Panc1 (cell line): Measurements from ENCODE around the gene C6orf132. TPM values are rescaled to one million over a fixed set of nuclear protein-coding genes. Genes with fewer than 3 reads are reported as not detected.

Experiments
- ATAC-seq: fragments of 200-7000 bp; cut with Tn5 transposase; 2 replicates; pipeline ENCODE4 v1.9.1; 2020; ENCODE audit warnings: mild to moderate bottlenecking, moderate library complexity
- BruUV-seq: library from RNA; stranded (reverse); fragments of 400-500 nt; replicated peaks from 2 replicates; lab custom pipeline; 2021; lab: Mats Ljungman, UMichigan
- CTCF ChIA-PET: fragments of 300-600 bp; sonication (Branson Sonifier 250); formaldehyde crosslinking; loops from one replicate; lab custom pipeline; 2022; ENCODE audit warnings: antibody characterized with exemption; lab: Charles Lee
- POLR2A ChIA-PET: fragments of 300-600 bp; sonication (Branson Sonifier 250); formaldehyde crosslinking; loops from one replicate; lab custom pipeline; 2022; ENCODE audit warnings: antibody characterized with exemption; lab: Charles Lee
- DNase-seq: peaks from one replicate; pipeline ENCODE4 v3.0.0-alpha.2; 2010; ENCODE audit warnings: low read depth, low spot score
- H3K27ac ChIP-seq: 2 replicates; pipeline ENCODE4 v1.5.1; 2011; ENCODE audit warnings: mild to moderate bottlenecking, low read length, inconsistent platforms
- H3K27me3 ChIP-seq: fragments of 200-500 bp; sonication (Bioruptor generic); 2 replicates; pipeline ENCODE4 v1.6.0; 2014; ENCODE audit warnings: low read length, inconsistent platforms; ENCODE audit not compliant: control insufficient read depth, insufficient read depth
- H3K36me3 ChIP-seq: fragments of 200-500 bp; sonication (Bioruptor generic); 2 replicates; pipeline ENCODE4 v1.5.1; 2014; ENCODE audit warnings: inconsistent platforms, mild to moderate bottlenecking, low read length, moderate library complexity; ENCODE audit not compliant: control insufficient read depth, insufficient read depth
- H3K4me1 ChIP-seq: 2 replicates; pipeline ENCODE4 v1.5.1; 2011; ENCODE audit warnings: inconsistent platforms, mild to moderate bottlenecking, low read length, moderate library complexity; ENCODE audit not compliant: control insufficient read depth, insufficient read depth
- H3K4me3 ChIP-seq, 2 experiments: 2 replicates each; pipeline ENCODE4 v1.5.1; 2011 to 2012; ENCODE audit warnings: low read depth in 2 of 2, low read length in 2 of 2, mild to moderate bottlenecking in 2 of 2, inconsistent platforms in 1 of 2, moderate library complexity in 1 of 2
- H3K9me3 ChIP-seq: fragments of 200-500 bp; sonication (Bioruptor generic); 2 replicates; pipeline ENCODE4 v1.5.1; 2014; ENCODE audit warnings: low read depth, mild to moderate bottlenecking, inconsistent platforms, low read length, moderate library complexity; ENCODE audit not compliant: control insufficient read depth, insufficient read depth
- POLR2AphosphoS5 ChIP-seq: IDR thresholded peaks from 2 replicates; pipeline ENCODE4 v1.6.1; 2012; ENCODE audit warnings: mild to moderate bottlenecking, low read depth, low read length, moderate library complexity
- SIN3A ChIP-seq: IDR thresholded peaks from 2 replicates; pipeline ENCODE4 v1.6.1; 2012; ENCODE audit warnings: low read depth, mild to moderate bottlenecking, low read length, moderate library complexity, borderline replicate concordance; ENCODE audit not compliant: insufficient read depth
- TCF7L2 ChIP-seq: IDR thresholded peaks from 2 replicates; pipeline ENCODE4 v1.6.1; 2011; ENCODE audit warnings: mild to moderate bottlenecking, low read depth, low read length, inconsistent platforms
- in situ Hi-C: cut with HindIII; loops from 2 replicates; pipeline ENCODE4 v1.10.0; 2016; ENCODE audit warnings: low sequenced_read_pairs, low pct_unique_long_range_greater_than_20kb
- intact Hi-C: fragments of 100-400 bp; cut with micrococcal nuclease; formaldehyde crosslinking; loops from one replicate; pipeline ENCODE4 v1.10.0; 2022; ENCODE audit not compliant: unreplicated experiment
- total RNA-seq: library from RNA; stranded (reverse); gene quantifications from one replicate; pipeline ENCODE4 v1.2.1, GENCODE V29; 2021; ENCODE audit not compliant: unreplicated experiment
- TF ChIP-seq, protein P1 (sequence below), 2 experiments: IDR thresholded peaks; 2 replicates each; pipeline ENCODE4 v1.6.1; 2011 to 2012; ENCODE audit warnings: low read depth in 2 of 2, control low read depth in 1 of 2, low read length in 1 of 2, mild to moderate bottlenecking in 1 of 2, moderate library complexity in 1 of 2; ENCODE audit not compliant: insufficient read depth in 1 of 2
- TF ChIP-seq, protein P2 (sequence below): fragments of 450-650 bp; IDR thresholded peaks from 2 replicates; pipeline ENCODE4 v1.5.1; 2017; ENCODE audit warnings: mild to moderate bottlenecking

Gene C6orf132
- total RNA-seq, 1 experiment from 2014 or later: 12.9 TPM

DNA sequence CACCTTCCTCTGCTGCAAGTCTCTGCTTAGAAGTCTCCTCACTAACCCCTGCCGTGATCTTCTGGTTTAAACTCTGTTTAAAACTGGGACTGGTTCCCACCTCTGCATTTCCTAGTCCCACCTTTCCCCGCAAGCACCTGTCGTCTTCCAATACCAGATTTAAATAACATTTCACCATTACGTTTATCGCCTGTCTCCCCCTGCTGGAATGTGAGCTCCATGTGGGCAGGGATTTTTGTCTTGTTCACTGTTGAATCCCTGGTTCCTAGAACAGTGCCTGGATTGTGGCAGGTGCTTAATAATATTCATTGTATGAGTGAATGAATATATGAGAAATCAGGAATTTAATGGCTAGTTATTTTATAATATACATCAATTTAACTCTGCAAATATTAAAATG is 33.4 kb upstream of the C6orf132 start:
- no peaks in the 10 kb centered on the region for H3K27me3 ChIP-seq
- CTCF ChIA-PET: interaction anchor here (0.6 to 0.7 kb wide), 2 partner anchors 81 to 84 kb away, joined by 7 to 9 read pairs; no protein-coding TSS in a partner anchor
- TF ChIP-seq, protein P1, sequence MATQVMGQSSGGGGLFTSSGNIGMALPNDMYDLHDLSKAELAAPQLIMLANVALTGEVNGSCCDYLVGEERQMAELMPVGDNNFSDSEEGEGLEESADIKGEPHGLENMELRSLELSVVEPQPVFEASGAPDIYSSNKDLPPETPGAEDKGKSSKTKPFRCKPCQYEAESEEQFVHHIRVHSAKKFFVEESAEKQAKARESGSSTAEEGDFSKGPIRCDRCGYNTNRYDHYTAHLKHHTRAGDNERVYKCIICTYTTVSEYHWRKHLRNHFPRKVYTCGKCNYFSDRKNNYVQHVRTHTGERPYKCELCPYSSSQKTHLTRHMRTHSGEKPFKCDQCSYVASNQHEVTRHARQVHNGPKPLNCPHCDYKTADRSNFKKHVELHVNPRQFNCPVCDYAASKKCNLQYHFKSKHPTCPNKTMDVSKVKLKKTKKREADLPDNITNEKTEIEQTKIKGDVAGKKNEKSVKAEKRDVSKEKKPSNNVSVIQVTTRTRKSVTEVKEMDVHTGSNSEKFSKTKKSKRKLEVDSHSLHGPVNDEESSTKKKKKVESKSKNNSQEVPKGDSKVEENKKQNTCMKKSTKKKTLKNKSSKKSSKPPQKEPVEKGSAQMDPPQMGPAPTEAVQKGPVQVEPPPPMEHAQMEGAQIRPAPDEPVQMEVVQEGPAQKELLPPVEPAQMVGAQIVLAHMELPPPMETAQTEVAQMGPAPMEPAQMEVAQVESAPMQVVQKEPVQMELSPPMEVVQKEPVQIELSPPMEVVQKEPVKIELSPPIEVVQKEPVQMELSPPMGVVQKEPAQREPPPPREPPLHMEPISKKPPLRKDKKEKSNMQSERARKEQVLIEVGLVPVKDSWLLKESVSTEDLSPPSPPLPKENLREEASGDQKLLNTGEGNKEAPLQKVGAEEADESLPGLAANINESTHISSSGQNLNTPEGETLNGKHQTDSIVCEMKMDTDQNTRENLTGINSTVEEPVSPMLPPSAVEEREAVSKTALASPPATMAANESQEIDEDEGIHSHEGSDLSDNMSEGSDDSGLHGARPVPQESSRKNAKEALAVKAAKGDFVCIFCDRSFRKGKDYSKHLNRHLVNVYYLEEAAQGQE (IDR thresholded peaks at IDR 0.05; ENCODE audit: insufficient read depth in 1 of 2, low read depth in 2 of 2, low read length in 1 of 2): no peak
- intact Hi-C loops (no loop called here), in situ Hi-C loops (no loop called here)
- H3K4me3 ChIP-seq: no peak overlapping the region
- ATAC-seq (no peak), DNase-seq (no peak)
- no peaks in the 10 kb centered on the region for H3K9me3 ChIP-seq
- H3K36me3 ChIP-seq: no peaks in the 10 kb centered on the region
- no peak overlapping the region for H3K27ac ChIP-seq
- POLR2A ChIA-PET: no interaction called here
- H3K4me1 ChIP-seq: no peaks in the 10 kb centered on the region
- no TSS peak for BruUV-seq

DNA sequence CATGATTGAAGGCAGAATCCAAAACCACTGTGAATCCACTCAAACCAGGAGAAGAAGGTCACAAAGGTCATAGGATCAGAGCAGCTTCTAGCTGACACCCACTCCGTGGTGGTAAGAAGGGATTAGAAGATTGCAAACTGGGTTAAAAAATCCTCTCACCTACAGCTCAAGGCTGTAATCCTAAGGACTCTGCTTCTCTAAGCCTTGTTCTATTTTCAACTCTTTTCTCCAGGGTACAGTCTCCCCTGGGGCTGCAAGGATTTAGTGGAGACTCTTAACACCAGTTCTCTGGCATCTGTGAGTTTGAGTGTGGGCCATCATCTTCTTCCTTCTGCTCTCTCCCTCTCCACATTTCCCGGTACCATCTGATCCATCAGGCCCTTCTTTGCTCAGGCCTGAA is 30.7 kb upstream of the C6orf132 start, which contains the start of gene GUCA1A:
Gene GUCA1A, plus strand, starts transcription at position 264 of the 400 bp plus-strand sequence. CDS start 250 bp downstream, outside the sequence.
- Histone ChIP-seq H3K4me3 (no peak within 1 kb of the TSS), H3K4me1 (no peaks in the 10 kb centered on the region), H3K27me3 (no peaks in the 10 kb centered on the region), H3K36me3 (no peaks in the 10 kb centered on the region), H3K27ac (no peak within 1 kb of the TSS), H3K9me3 (no peaks in the 10 kb centered on the region)
- in situ Hi-C loops: no loop called here
- ATAC-seq (no peak), DNase-seq (no peak)
- intact Hi-C loops: no loop called here
- ChIA-PET POLR2A (no interaction called here), CTCF (no interaction called here)
- TF ChIP-seq TCF7L2: no peak
- no peak for TF ChIP-seq POLR2AphosphoS5
- TF ChIP-seq, protein P1 (IDR thresholded peaks at IDR 0.05; ENCODE audit: insufficient read depth in 1 of 2, low read depth in 2 of 2, low read length in 1 of 2): no peak
- TF ChIP-seq, protein P2, sequence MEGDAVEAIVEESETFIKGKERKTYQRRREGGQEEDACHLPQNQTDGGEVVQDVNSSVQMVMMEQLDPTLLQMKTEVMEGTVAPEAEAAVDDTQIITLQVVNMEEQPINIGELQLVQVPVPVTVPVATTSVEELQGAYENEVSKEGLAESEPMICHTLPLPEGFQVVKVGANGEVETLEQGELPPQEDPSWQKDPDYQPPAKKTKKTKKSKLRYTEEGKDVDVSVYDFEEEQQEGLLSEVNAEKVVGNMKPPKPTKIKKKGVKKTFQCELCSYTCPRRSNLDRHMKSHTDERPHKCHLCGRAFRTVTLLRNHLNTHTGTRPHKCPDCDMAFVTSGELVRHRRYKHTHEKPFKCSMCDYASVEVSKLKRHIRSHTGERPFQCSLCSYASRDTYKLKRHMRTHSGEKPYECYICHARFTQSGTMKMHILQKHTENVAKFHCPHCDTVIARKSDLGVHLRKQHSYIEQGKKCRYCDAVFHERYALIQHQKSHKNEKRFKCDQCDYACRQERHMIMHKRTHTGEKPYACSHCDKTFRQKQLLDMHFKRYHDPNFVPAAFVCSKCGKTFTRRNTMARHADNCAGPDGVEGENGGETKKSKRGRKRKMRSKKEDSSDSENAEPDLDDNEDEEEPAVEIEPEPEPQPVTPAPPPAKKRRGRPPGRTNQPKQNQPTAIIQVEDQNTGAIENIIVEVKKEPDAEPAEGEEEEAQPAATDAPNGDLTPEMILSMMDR: no peak
- no peak for TF ChIP-seq SIN3A
- BruUV-seq: no TSS peak
